Astrocyte (in vitro differentiated cells and primary cell): Measurements from ENCODE around the gene TRAM2. TPM values are rescaled to one million over a fixed set of nuclear protein-coding genes. Genes with fewer than 3 reads are reported as not detected.

Experiments
- DNase-seq: peaks from one replicate; pipeline ENCODE4 v3.0.0-alpha.2; 2010; ENCODE audit warnings: low read depth
- FAIRE-seq: peaks from 2 replicates; lab custom pipeline; 2011; peaks lifted over from hg19 to GRCh38; lab: Jason Lieb, UNC
- H2AFZ ChIP-seq: 2 replicates; pipeline ENCODE4 v1.6.0; 2012; ENCODE audit warnings: low read depth, low read length, inconsistent platforms
- H3K27ac ChIP-seq: 2 replicates; pipeline ENCODE4 v1.5.1; 2011; ENCODE audit warnings: low read depth, low read length, inconsistent platforms
- H3K27me3 ChIP-seq: 2 replicates; pipeline ENCODE4 v1.6.0; 2011; ENCODE audit warnings: low read length, inconsistent platforms; ENCODE audit not compliant: insufficient read depth
- H3K36me3 ChIP-seq: 2 replicates; pipeline ENCODE4 v1.5.1; 2011; ENCODE audit warnings: low read length, inconsistent platforms; ENCODE audit not compliant: insufficient read depth
- H3K4me1 ChIP-seq: 2 replicates; pipeline ENCODE4 v1.5.1; 2011; ENCODE audit warnings: low read length, inconsistent platforms; ENCODE audit not compliant: insufficient read depth
- H3K4me2 ChIP-seq: 2 replicates; pipeline ENCODE4 v1.6.0; 2012; ENCODE audit warnings: low read length, inconsistent platforms
- H3K4me3 ChIP-seq: 2 replicates; pipeline ENCODE4 v1.5.1; 2011; ENCODE audit warnings: low read depth, mild to moderate bottlenecking, low read length, inconsistent platforms; ENCODE audit not compliant: insufficient read depth
- H3K79me2 ChIP-seq: 2 replicates; pipeline ENCODE4 v1.6.0; 2012; ENCODE audit warnings: mild to moderate bottlenecking, low read length, inconsistent platforms; ENCODE audit not compliant: insufficient read depth
- H3K9ac ChIP-seq: 2 replicates; pipeline ENCODE4 v1.6.0; 2012; ENCODE audit warnings: mild to moderate bottlenecking, low read length, inconsistent platforms
- H3K9me3 ChIP-seq: 2 replicates; pipeline ENCODE4 v1.5.1; 2012; ENCODE audit warnings: low read depth, mild to moderate bottlenecking, low read length, inconsistent platforms; ENCODE audit not compliant: insufficient read depth
- H4K20me1 ChIP-seq: 2 replicates; pipeline ENCODE4 v1.6.0; 2012; ENCODE audit warnings: low read length, inconsistent platforms; ENCODE audit not compliant: insufficient read depth
- H3K27ac Mint-ChIP-seq: one replicate; pipeline ENCODE4 v1.8.0; 2021; ENCODE audit warnings: mild to moderate bottlenecking, mixed read lengths; ENCODE audit not compliant: unreplicated experiment
- H3K27me3 Mint-ChIP-seq: one replicate; pipeline ENCODE4 v1.8.0; 2021; ENCODE audit warnings: low read depth, mixed read lengths; ENCODE audit not compliant: unreplicated experiment
- H3K36me3 Mint-ChIP-seq: one replicate; pipeline ENCODE4 v1.8.0; 2021; ENCODE audit warnings: low read depth, mixed read lengths; ENCODE audit not compliant: unreplicated experiment
- H3K4me1 Mint-ChIP-seq: one replicate; pipeline ENCODE4 v1.8.0; 2021; ENCODE audit warnings: low read depth, mixed read lengths; ENCODE audit not compliant: unreplicated experiment
- H3K4me3 Mint-ChIP-seq: one replicate; pipeline ENCODE4 v1.8.0; 2021; ENCODE audit warnings: mild to moderate bottlenecking, moderate library complexity, mixed read lengths; ENCODE audit not compliant: unreplicated experiment
- H3K9me3 Mint-ChIP-seq: one replicate; pipeline ENCODE4 v1.8.0; 2021; ENCODE audit warnings: mild to moderate bottlenecking, mixed read lengths; ENCODE audit not compliant: unreplicated experiment
- EZH2 ChIP-seq: IDR thresholded peaks from 2 replicates; pipeline ENCODE4 v1.6.1; 2012; ENCODE audit warnings: mild to moderate bottlenecking, low read length, inconsistent platforms; ENCODE audit not compliant: insufficient read depth
- total RNA-seq: library from RNA; stranded (reverse); gene quantifications from 2 replicates; pipeline ENCODE4 v1.2.1, GENCODE V29; 2021
- TF ChIP-seq, protein P1 (sequence below): IDR thresholded peaks from 2 replicates; pipeline ENCODE4 v1.5.1; 2011; ENCODE audit warnings: low read depth, mild to moderate bottlenecking, inconsistent platforms, low read length, moderate library complexity; ENCODE audit not compliant: insufficient read depth

The TRAM2 gene
- total RNA-seq, 1 donor from 2014 or later = 93.4 TPM

DNA sequence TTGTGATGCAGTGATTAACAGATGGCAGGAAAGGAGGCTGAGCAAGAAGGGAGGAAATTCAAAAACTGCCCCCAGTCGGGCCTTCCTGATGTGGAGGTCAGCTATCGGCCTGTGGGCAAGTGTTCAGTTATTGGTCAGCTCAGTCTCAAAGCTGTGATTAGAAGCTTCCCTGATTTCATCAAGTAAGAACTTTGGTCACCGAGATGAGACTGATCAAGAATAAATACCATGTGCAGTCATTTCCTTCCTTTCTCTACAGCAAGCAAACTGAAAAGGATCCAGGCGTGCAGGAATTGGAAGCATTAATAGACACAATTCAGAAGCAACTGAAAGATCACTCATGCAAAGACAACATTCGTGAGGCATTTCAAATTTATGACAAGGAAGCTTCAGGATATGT lies 87.0 kb downstream of the TRAM2 start:
- H3K4me2 ChIP-seq = no peak overlapping the region
- Mint-ChIP-seq H3K27me3 (no peaks in the 10 kb centered on the region), H3K27ac (no peak overlapping the region), H3K4me1 (peaks cover 11% of the 10 kb centered on the region), H3K9me3 (no peaks in the 10 kb centered on the region), H3K36me3 (peaks cover 16% of the 10 kb centered on the region), H3K4me3 (no peak overlapping the region)
- H3K27me3 ChIP-seq = no peaks in the 10 kb centered on the region
- TF ChIP-seq, protein P1, sequence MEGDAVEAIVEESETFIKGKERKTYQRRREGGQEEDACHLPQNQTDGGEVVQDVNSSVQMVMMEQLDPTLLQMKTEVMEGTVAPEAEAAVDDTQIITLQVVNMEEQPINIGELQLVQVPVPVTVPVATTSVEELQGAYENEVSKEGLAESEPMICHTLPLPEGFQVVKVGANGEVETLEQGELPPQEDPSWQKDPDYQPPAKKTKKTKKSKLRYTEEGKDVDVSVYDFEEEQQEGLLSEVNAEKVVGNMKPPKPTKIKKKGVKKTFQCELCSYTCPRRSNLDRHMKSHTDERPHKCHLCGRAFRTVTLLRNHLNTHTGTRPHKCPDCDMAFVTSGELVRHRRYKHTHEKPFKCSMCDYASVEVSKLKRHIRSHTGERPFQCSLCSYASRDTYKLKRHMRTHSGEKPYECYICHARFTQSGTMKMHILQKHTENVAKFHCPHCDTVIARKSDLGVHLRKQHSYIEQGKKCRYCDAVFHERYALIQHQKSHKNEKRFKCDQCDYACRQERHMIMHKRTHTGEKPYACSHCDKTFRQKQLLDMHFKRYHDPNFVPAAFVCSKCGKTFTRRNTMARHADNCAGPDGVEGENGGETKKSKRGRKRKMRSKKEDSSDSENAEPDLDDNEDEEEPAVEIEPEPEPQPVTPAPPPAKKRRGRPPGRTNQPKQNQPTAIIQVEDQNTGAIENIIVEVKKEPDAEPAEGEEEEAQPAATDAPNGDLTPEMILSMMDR = no peak
- no peak for TF ChIP-seq EZH2
- peaks cover 10% of the 10 kb centered on the region for H3K4me1 ChIP-seq
- no peak overlapping the region for H3K9ac ChIP-seq
- no peaks in the 10 kb centered on the region for H4K20me1 ChIP-seq
- H3K9me3 ChIP-seq = no peaks in the 10 kb centered on the region
- no peak for FAIRE-seq
- no peak overlapping the region for H3K27ac ChIP-seq
- no peak for DNase-seq
- peaks cover 1% of the 10 kb centered on the region for H3K36me3 ChIP-seq
- no peaks in the 10 kb centered on the region for H3K79me2 ChIP-seq
- no peak overlapping the region for H2AFZ ChIP-seq
- no peak overlapping the region for H3K4me3 ChIP-seq

DNA sequence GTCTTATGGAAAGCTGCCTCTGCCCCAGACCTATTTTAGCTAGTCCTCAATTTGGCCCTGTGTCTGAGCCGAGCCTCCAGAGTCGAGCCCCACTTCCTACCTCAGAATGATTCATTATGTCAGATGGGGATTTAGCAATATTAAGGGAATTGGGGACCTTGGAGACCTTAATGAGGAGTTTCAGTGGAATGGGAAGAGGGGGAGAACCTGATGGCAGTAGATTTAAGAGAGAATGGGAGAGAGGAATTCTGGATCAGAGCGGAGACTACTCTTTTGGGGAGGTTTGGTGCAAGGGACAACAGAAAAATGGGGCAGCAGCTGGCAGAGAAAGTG lies 93.2 kb downstream of the TRAM2 start:
- H3K36me3 Mint-ChIP-seq = peaks cover 16% of the 10 kb centered on the region
- no peak overlapping the region for H3K4me3 Mint-ChIP-seq
- Histone ChIP-seq H3K9me3 (no peaks in the 10 kb centered on the region), H3K27me3 (no peaks in the 10 kb centered on the region), H3K79me2 (no peaks in the 10 kb centered on the region), H3K4me2 (no peak overlapping the region), H3K27ac (no peak overlapping the region), H3K9ac (no peak overlapping the region), H2AFZ (no peak overlapping the region), H4K20me1 (no peaks in the 10 kb centered on the region), H3K36me3 (no peaks in the 10 kb centered on the region), H3K4me3 (no peak overlapping the region), H3K4me1 (peaks cover 4% of the 10 kb centered on the region)
- no peak overlapping the region for H3K27ac Mint-ChIP-seq
- no peak for DNase-seq
- no peak for FAIRE-seq
- no peak for TF ChIP-seq EZH2
- TF ChIP-seq, protein P1 = no peak
- no peaks in the 10 kb centered on the region for H3K4me1 Mint-ChIP-seq
- no peaks in the 10 kb centered on the region for H3K9me3 Mint-ChIP-seq
- H3K27me3 Mint-ChIP-seq = no peaks in the 10 kb centered on the region

DNA sequence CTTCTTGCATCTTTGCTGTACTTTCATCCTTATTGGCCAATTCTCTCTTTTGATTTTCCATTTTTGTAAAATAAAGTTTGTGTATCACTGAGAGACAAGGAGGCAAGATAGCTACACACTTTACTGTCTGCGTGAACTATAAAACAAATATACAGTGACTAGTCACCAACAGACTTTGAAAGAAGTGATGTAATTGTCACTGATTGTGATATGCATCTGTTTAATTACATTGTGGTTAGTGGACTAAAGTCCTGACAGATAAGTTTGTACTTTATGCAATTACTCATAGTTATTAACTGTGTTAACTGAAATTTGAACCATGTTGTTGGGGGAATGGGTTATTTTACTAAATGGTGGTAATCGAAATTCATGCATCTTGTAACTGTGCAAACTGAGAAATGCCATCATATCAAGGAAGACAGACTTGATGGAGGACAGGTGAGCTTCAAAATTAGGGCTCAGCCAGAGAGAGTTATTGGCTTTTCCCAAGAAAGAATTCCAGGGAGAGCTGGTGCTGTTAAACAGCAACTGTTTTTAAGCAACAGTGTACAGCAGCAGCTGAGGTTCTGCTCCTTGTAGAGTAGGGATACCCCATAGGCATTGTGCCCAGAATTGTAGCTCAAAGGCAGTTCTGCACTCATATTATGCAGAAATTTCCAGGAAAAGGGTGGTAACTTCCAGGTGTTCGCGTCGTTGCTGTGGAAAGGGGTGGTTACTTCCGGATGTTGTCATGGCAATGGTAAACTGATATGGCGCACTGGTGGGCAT lies 93.8 kb downstream of the TRAM2 start:
- H3K9me3 Mint-ChIP-seq = no peaks in the 10 kb centered on the region
- FAIRE-seq = no peak
- TF ChIP-seq, protein P1 = no peak
- no peak for TF ChIP-seq EZH2
- peak; percentile 63 for DNase-seq
- Histone ChIP-seq H3K27ac (no peak overlapping the region), H3K4me2 (no peak overlapping the region), H3K9me3 (no peaks in the 10 kb centered on the region), H3K79me2 (no peaks in the 10 kb centered on the region), H3K4me1 (peaks cover 4% of the 10 kb centered on the region), H2AFZ (no peak overlapping the region), H3K9ac (no peak overlapping the region), H4K20me1 (no peaks in the 10 kb centered on the region), H3K4me3 (no peak overlapping the region), H3K36me3 (no peaks in the 10 kb centered on the region), H3K27me3 (no peaks in the 10 kb centered on the region)
- no peak overlapping the region for H3K27ac Mint-ChIP-seq
- no peaks in the 10 kb centered on the region for H3K27me3 Mint-ChIP-seq
- H3K4me3 Mint-ChIP-seq = no peak overlapping the region
- H3K36me3 Mint-ChIP-seq = peaks cover 16% of the 10 kb centered on the region
- H3K4me1 Mint-ChIP-seq = no peaks in the 10 kb centered on the region
